ENCODE data around the gene YDJC. TPM values are rescaled to one million over a fixed set of nuclear protein-coding genes. Genes with fewer than 3 reads are reported as not detected.
"Not testable (repeated sequence)": the region's sequence is repeated elsewhere in the genome, so short reads cannot be mapped to it uniquely, and the experiment has no call there.

The YDJC gene
- 10 to 100 TPM; 74.5 to 91.5 (median 91.4) TPM for total RNA-seq

GRCh38 chr22:21629255-21630149 lies at the start of gene YDJC:
YDJC (minus strand) TSS chr22:21630022; CDS start chr22:21630014, 8 bp downstream.
- Mint-ChIP-seq H3K9me3 (no peaks in the 10 kb centered on the region), H3K4me3 (peak within 1 kb of the TSS; percentile 91), H3K36me3 (ENCODE audit: insufficient read depth) (peaks cover 17% of the 10 kb centered on the region), H3K4me1 (ENCODE audit: low read depth) (peaks cover 44% of the 10 kb centered on the region), H3K27me3 (ENCODE audit: low read depth) (no peaks in the 10 kb centered on the region)
- peak; percentile 96 for DNase-seq
- peak; percentile 87 for ATAC-seq

GRCh38 chr22:21679383-21679782 lies 49.6 kb upstream of the YDJC start:
- Mint-ChIP-seq H3K36me3 (ENCODE audit: insufficient read depth) (peaks cover 23% of the 10 kb centered on the region), H3K4me1 (ENCODE audit: low read depth) (no peaks in the 10 kb centered on the region), H3K27me3 (ENCODE audit: low read depth) (no peaks in the 10 kb centered on the region), H3K4me3 (no peak overlapping the region), H3K9me3 (no peaks in the 10 kb centered on the region)
- DNase-seq (no peak), ATAC-seq (no peak)

- not testable (repeated sequence) for H3K4me1 Mint-ChIP-seq (ENCODE audit: low read depth); H3K27me3 Mint-ChIP-seq (ENCODE audit: low read depth); ATAC-seq; DNase-seq; H3K4me3 Mint-ChIP-seq; H3K9me3 Mint-ChIP-seq
- H3K36me3 Mint-ChIP-seq (ENCODE audit: insufficient read depth): peaks cover 26% of the 10 kb centered on the region
These were observed 49.0 kb upstream of the YDJC start for GRCh38 chr22:21678842-21679241.

GRCh38 chr22:21677606-21678443 lies 48.0 kb upstream of the YDJC start:
- no peaks in the 10 kb centered on the region for H3K4me1 Mint-ChIP-seq (ENCODE audit: low read depth)
- no peaks in the 10 kb centered on the region for H3K27me3 Mint-ChIP-seq (ENCODE audit: low read depth)
- no peak for ATAC-seq
- DNase-seq: no peak
- peaks cover 30% of the 10 kb centered on the region for H3K36me3 Mint-ChIP-seq (ENCODE audit: insufficient read depth)
- no peak overlapping the region for H3K4me3 Mint-ChIP-seq
- no peaks in the 10 kb centered on the region for H3K9me3 Mint-ChIP-seq

GRCh38 chr22:21674638-21675245 lies 44.9 kb upstream of the YDJC start:
- ATAC-seq: no peak
- no peak for DNase-seq
- H3K4me1 Mint-ChIP-seq (ENCODE audit: low read depth): peaks cover 4% of the 10 kb centered on the region
- H3K9me3 Mint-ChIP-seq: no peaks in the 10 kb centered on the region
- no peaks in the 10 kb centered on the region for H3K27me3 Mint-ChIP-seq (ENCODE audit: low read depth)
- H3K36me3 Mint-ChIP-seq (ENCODE audit: insufficient read depth): peaks cover 41% of the 10 kb centered on the region
- H3K4me3 Mint-ChIP-seq: no peak overlapping the region

- Mint-ChIP-seq H3K36me3 (ENCODE audit: insufficient read depth) (peaks cover 44% of the 10 kb centered on the region), H3K9me3 (no peaks in the 10 kb centered on the region), H3K4me1 (ENCODE audit: low read depth) (peaks cover 9% of the 10 kb centered on the region), H3K4me3 (no peak overlapping the region), H3K27me3 (ENCODE audit: low read depth) (no peaks in the 10 kb centered on the region)
- ATAC-seq: no peak
- DNase-seq: no peak
These were observed 43.9 kb upstream of the YDJC start for GRCh38 chr22:21673534-21674321.

GRCh38 chr22:21672107-21672629 lies 42.3 kb upstream of the YDJC start:
- no peak for DNase-seq
- peaks cover 16% of the 10 kb centered on the region for H3K4me1 Mint-ChIP-seq (ENCODE audit: low read depth)
- ATAC-seq: no peak
- H3K36me3 Mint-ChIP-seq (ENCODE audit: insufficient read depth): peaks cover 41% of the 10 kb centered on the region
- no peaks in the 10 kb centered on the region for H3K9me3 Mint-ChIP-seq
- no peaks in the 10 kb centered on the region for H3K27me3 Mint-ChIP-seq (ENCODE audit: low read depth)
- no peak overlapping the region for H3K4me3 Mint-ChIP-seq

GRCh38 chr22:21669026-21669425 lies 39.2 kb upstream of the YDJC start:
- Mint-ChIP-seq H3K4me3 (peak overlapping the region; percentile 40), H3K9me3 (no peaks in the 10 kb centered on the region), H3K36me3 (ENCODE audit: insufficient read depth) (peaks cover 24% of the 10 kb centered on the region), H3K4me1 (ENCODE audit: low read depth) (peaks cover 30% of the 10 kb centered on the region), H3K27me3 (ENCODE audit: low read depth) (no peaks in the 10 kb centered on the region)
- ATAC-seq: no peak
- DNase-seq: no peak

GRCh38 chr22:21666786-21667185 lies 37.0 kb upstream of the YDJC start:
- Mint-ChIP-seq H3K4me3 (peak overlapping the region; percentile 100), H3K27me3 (ENCODE audit: low read depth) (no peaks in the 10 kb centered on the region), H3K4me1 (ENCODE audit: low read depth) (peaks cover 30% of the 10 kb centered on the region), H3K36me3 (ENCODE audit: insufficient read depth) (peaks cover 10% of the 10 kb centered on the region), H3K9me3 (no peaks in the 10 kb centered on the region)
- ATAC-seq (no peak), DNase-seq (no peak)

- ATAC-seq (no peak), DNase-seq (no peak)
- Mint-ChIP-seq H3K9me3 (no peaks in the 10 kb centered on the region), H3K27me3 (ENCODE audit: low read depth) (no peaks in the 10 kb centered on the region), H3K36me3 (ENCODE audit: insufficient read depth) (peaks cover 5% of the 10 kb centered on the region), H3K4me1 (ENCODE audit: low read depth) (peaks cover 28% of the 10 kb centered on the region), H3K4me3 (peak overlapping the region; percentile 100)
These were observed 35.4 kb upstream of the YDJC start for GRCh38 chr22:21665047-21665851.

- DNase-seq (no peak), ATAC-seq (no peak)
- Mint-ChIP-seq H3K27me3 (ENCODE audit: low read depth) (no peaks in the 10 kb centered on the region), H3K4me1 (ENCODE audit: low read depth) (peaks cover 21% of the 10 kb centered on the region), H3K4me3 (peak overlapping the region; percentile 52), H3K9me3 (no peaks in the 10 kb centered on the region), H3K36me3 (ENCODE audit: insufficient read depth) (no peaks in the 10 kb centered on the region)
These were observed 33.9 kb upstream of the YDJC start for GRCh38 chr22:21663738-21664137.

- DNase-seq (no peak), ATAC-seq (no peak)
- Mint-ChIP-seq H3K4me1 (ENCODE audit: low read depth) (peaks cover 19% of the 10 kb centered on the region), H3K27me3 (ENCODE audit: low read depth) (no peaks in the 10 kb centered on the region), H3K36me3 (ENCODE audit: insufficient read depth) (no peaks in the 10 kb centered on the region), H3K9me3 (no peaks in the 10 kb centered on the region), H3K4me3 (no peak overlapping the region)
These were observed 32.2 kb upstream of the YDJC start for GRCh38 chr22:21661991-21662390.

GRCh38 chr22:21660904-21661303 lies 31.1 kb upstream of the YDJC start:
- H3K4me3 Mint-ChIP-seq: no peak overlapping the region
- H3K9me3 Mint-ChIP-seq: no peaks in the 10 kb centered on the region
- peaks cover 21% of the 10 kb centered on the region for H3K4me1 Mint-ChIP-seq (ENCODE audit: low read depth)
- H3K27me3 Mint-ChIP-seq (ENCODE audit: low read depth): no peaks in the 10 kb centered on the region
- H3K36me3 Mint-ChIP-seq (ENCODE audit: insufficient read depth): no peaks in the 10 kb centered on the region
- ATAC-seq (no peak), DNase-seq (no peak)

Measured in activated T-cell treated with anti-CD3 and anti-CD28 coated beads, Interleukin-2, amount 50 U/mL, for 4 hours (primary cell).